OCI-LY3 (cell line): Measurements from ENCODE around the gene TKTL2.

ENCODE experiments used
- H2AFZ ChIP-seq: fragments of 200-600, 300-600 bp; shearing (Covaris generic); 2 replicates; pipeline ENCODE4 v1.6.0; 2014; ENCODE audit warnings: antibody characterized with exemption, low read depth, low read length
- H3K27ac ChIP-seq: fragments of 200-600, 300-600 bp; sonication (generic); 2 replicates; pipeline ENCODE4 v1.5.1; 2014; ENCODE audit warnings: mild to moderate bottlenecking, low read length, moderate library complexity, mixed read lengths
- H3K27me3 ChIP-seq: fragments of 200-600, 300-600 bp; sonication (generic); 2 replicates; pipeline ENCODE4 v1.6.1; 2014; ENCODE audit warnings: low read depth, low read length, mixed read lengths
- H3K36me3 ChIP-seq: fragments of 200-600, 300-600 bp; sonication (generic); replicated peaks from 2 replicates; pipeline ENCODE3; 2014; ENCODE audit warnings: low read depth, low read length, mixed read lengths
- H3K4me1 ChIP-seq: fragments of 300-600, 200-600 bp; sonication (generic); 2 replicates; pipeline ENCODE4 v1.6.1; 2014; ENCODE audit warnings: low read length, mixed read lengths
- H3K4me2 ChIP-seq: fragments of 200-600, 300-600 bp; sonication (generic); 2 replicates; pipeline ENCODE4 v1.6.1; 2014; ENCODE audit warnings: low read length, mixed read lengths
- H3K4me3 ChIP-seq: fragments of 300-600, 200-600 bp; sonication (generic); 2 replicates; pipeline ENCODE4 v1.5.1; 2014; ENCODE audit warnings: antibody characterized with exemption, mild to moderate bottlenecking, low read length, moderate library complexity
- H3K79me2 ChIP-seq: fragments of 300-600, 200-600 bp; shearing (Covaris generic); 2 replicates; pipeline ENCODE4 v1.6.1; 2014; ENCODE audit warnings: mild to moderate bottlenecking, low read length, mixed read lengths
- H3K9ac ChIP-seq: fragments of 300-600, 200-600 bp; shearing (Covaris generic); 2 replicates; pipeline ENCODE4 v1.6.0; 2014; ENCODE audit warnings: mild to moderate bottlenecking, low read length, moderate library complexity
- H3K9me3 ChIP-seq: fragments of 200-600, 300-600 bp; shearing (Covaris generic); 2 replicates; pipeline ENCODE4 v1.6.1; 2014; ENCODE audit warnings: low read length, mixed read lengths; ENCODE audit not compliant: insufficient read depth
- H4K20me1 ChIP-seq: fragments of 200-600, 300-600 bp; sonication (generic); 2 replicates; pipeline ENCODE4 v1.6.1; 2016; ENCODE audit warnings: low read length, mixed read lengths; ENCODE audit not compliant: insufficient read depth
- CTCF ChIP-seq: fragments of 200-600, 300-600 bp; sonication (generic); IDR thresholded peaks from 2 replicates; pipeline ENCODE4 v1.5.1; 2014; ENCODE audit warnings: antibody characterized with exemption, low read length, low read depth
- EZH2phosphoT487 ChIP-seq: fragments of 200-600 bp; shearing (Covaris generic); IDR thresholded peaks from 2 replicates; pipeline ENCODE4 v1.6.1; 2018; ENCODE audit warnings: antibody characterized with exemption, mixed run types, low read depth

TKTL2 gene

GRCh38 chr4:163473130-163473529 lies 424 bp downstream of the TKTL2 start:
- no peaks in the 10 kb centered on the region for H3K9me3 ChIP-seq
- no peak overlapping the region for H2AFZ ChIP-seq
- no peaks in the 10 kb centered on the region for H3K27me3 ChIP-seq
- H3K4me2 ChIP-seq = no peak overlapping the region
- H3K36me3 ChIP-seq = no peaks in the 10 kb centered on the region
- H3K9ac ChIP-seq = no peak overlapping the region
- no peak overlapping the region for H3K4me3 ChIP-seq
- no peaks in the 10 kb centered on the region for H3K79me2 ChIP-seq
- no peaks in the 10 kb centered on the region for H4K20me1 ChIP-seq
- no peak overlapping the region for H3K27ac ChIP-seq
- peaks cover 7% of the 10 kb centered on the region for H3K4me1 ChIP-seq
- TF ChIP-seq EZH2phosphoT487 (no peak), CTCF (no peak)

- Histone ChIP-seq H3K9me3 (no peaks in the 10 kb centered on the region), H3K4me2 (no peak overlapping the region), H3K36me3 (no peaks in the 10 kb centered on the region), H3K27me3 (no peaks in the 10 kb centered on the region), H3K79me2 (no peaks in the 10 kb centered on the region), H3K27ac (no peak overlapping the region), H4K20me1 (no peaks in the 10 kb centered on the region), H3K4me1 (peaks cover 7% of the 10 kb centered on the region), H2AFZ (no peak overlapping the region), H3K9ac (no peak overlapping the region), H3K4me3 (no peak overlapping the region)
- no peak for TF ChIP-seq EZH2phosphoT487
- TF ChIP-seq CTCF = no peak
Measured at GRCh38 chr4:163470391-163470790, 3.2 kb downstream of the TKTL2 start.

- Histone ChIP-seq H3K27me3 (no peaks in the 10 kb centered on the region), H3K9ac (no peak overlapping the region), H3K27ac (no peak overlapping the region), H3K9me3 (no peaks in the 10 kb centered on the region), H2AFZ (no peak overlapping the region), H3K36me3 (no peaks in the 10 kb centered on the region), H3K4me1 (no peaks in the 10 kb centered on the region), H3K79me2 (no peaks in the 10 kb centered on the region), H4K20me1 (no peaks in the 10 kb centered on the region), H3K4me3 (no peak overlapping the region), H3K4me2 (no peak overlapping the region)
- TF ChIP-seq CTCF = no peak
- TF ChIP-seq EZH2phosphoT487 = no peak
Measured at GRCh38 chr4:163467082-163467770, 6.3 kb downstream of the TKTL2 start.

GRCh38 chr4:163462556-163462955 lies 11.0 kb downstream of the TKTL2 start:
- Histone ChIP-seq H3K9me3 (no peaks in the 10 kb centered on the region), H3K4me1 (no peaks in the 10 kb centered on the region), H3K79me2 (no peaks in the 10 kb centered on the region), H3K27me3 (no peaks in the 10 kb centered on the region), H4K20me1 (no peaks in the 10 kb centered on the region), H2AFZ (no peak overlapping the region), H3K4me3 (no peak overlapping the region), H3K9ac (no peak overlapping the region), H3K27ac (no peak overlapping the region), H3K36me3 (no peaks in the 10 kb centered on the region), H3K4me2 (no peak overlapping the region)
- TF ChIP-seq CTCF = no peak
- TF ChIP-seq EZH2phosphoT487 = no peak
